GM18868 (cell line): Measurements from ENCODE around the gene PTX3.

ENCODE experiments used
- ATAC-seq: cut with Tn5 transposase; IDR thresholded peaks from one replicate; pipeline ENCODE4 v1.9.1; 2021; ENCODE audit warnings: mild to moderate bottlenecking, moderate library complexity; ENCODE audit not compliant: unreplicated experiment

PTX3 gene

GRCh38 chr3:157436583-157437291 is at the start of gene PTX3:
PTX3 (plus strand) TSS chr3:157436850; CDS start chr3:157436934, 84 bp downstream.
- no peak for ATAC-seq

- ATAC-seq = no peak
Observed at GRCh38 chr3:157387708-157388435, 48.8 kb upstream of the PTX3 start.

- no peak for ATAC-seq
Observed at GRCh38 chr3:157388976-157389375, 47.7 kb upstream of the PTX3 start.

GRCh38 chr3:157390713-157391515 is 45.7 kb upstream of the PTX3 start:
- no peak for ATAC-seq

DNA sequence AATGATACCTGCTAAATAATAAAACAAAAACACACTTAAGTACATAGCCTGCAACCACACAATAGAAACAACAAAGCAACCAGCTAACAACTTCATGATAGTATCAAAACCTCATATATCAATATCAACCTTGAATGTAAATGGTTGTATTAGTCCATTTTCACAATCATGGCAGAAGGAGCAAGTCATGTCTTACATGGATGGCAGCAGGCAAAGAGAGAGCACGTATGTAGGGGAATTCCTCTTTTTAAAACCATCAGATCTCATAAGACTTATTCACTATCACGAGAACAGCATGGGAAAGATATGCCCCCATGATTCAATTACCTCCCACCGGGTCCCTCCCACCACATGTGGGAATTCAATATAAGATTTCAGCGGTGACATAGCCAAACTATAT is 44.5 kb upstream of the PTX3 start:
- no peak for ATAC-seq

- no peak for ATAC-seq
Observed at GRCh38 chr3:157393113-157393512, 43.5 kb upstream of the PTX3 start.

- ATAC-seq = no peak
Observed at GRCh38 chr3:157394411-157394810, 42.2 kb upstream of the PTX3 start.

DNA sequence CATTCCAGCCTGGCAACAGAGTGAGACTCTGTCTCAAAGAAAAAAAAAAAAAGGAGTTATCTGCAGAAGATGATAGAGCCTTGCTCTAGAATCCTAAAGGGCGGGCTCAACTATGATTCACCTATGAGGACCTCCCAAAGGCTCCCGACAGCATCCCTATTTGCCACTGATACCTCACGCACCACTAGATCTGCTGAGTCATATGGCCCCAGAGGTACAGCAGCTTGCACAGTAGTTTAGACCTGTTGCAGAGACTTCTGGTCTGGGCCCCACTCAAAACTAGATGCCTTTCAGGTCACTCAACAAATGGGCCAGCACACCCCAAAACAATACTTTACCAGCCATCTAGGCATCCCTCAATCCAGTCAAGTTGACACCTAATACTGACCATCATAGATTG is 38.1 kb upstream of the PTX3 start:
- no peak for ATAC-seq

DNA sequence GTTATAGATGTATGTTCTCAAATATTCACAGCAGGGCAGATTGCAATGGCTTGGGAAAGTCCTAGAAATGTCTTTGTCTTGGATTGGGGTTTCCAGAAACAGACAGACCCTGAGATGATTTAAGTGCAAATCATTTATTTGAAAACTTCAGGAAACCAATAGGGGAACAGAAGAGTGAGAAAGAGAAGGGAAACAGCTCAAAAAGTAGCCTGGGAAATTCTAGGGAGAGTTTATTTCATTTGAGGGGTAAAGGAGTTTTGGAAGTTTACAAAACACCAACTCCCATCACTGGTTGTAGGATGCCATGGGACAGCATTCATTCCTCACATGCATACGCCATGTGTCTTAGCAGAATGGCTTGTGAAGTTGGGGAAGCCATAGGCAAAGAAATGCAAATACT is 32.3 kb upstream of the PTX3 start:
- no peak for ATAC-seq

GRCh38 chr3:157405457-157405856 is 31.2 kb upstream of the PTX3 start:
- no peak for ATAC-seq

- no peak for ATAC-seq
Observed at GRCh38 chr3:157406394-157406793, 30.3 kb upstream of the PTX3 start.

GRCh38 chr3:157407769-157408168 is 28.9 kb upstream of the PTX3 start:
- ATAC-seq = no peak

DNA sequence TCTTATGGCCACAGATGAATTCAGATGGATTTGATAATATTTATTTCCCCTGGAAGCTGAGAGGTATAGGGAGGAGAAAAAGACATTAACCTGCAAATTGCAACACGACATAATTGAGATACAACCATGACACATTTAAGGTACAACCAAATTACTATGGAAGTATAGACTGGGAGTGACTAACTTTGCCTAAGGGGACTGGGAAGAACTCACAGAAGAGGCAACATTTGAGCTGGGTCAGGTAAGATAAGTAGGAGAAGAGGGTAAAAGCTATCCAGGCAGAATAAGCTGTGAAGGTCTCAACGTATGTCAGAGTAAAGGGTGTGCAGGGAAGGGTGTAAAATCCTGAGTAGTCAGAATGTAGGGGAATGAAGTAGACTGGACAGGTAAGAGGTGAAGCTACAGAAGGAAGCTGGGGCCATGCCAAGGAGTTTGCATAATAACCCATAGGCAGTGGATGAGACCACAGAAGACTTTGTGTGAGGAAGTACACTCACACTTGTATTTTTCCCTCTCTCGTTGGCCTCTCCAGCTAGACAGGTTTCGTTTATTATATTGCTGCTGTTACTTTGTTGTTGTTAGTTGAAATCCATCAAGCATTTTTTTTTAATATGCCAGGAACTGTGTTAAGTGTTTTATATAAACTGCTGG is 28.0 kb upstream of the PTX3 start:
- no peak for ATAC-seq

- no peak for ATAC-seq
Observed at GRCh38 chr3:157409516-157409915, 27.1 kb upstream of the PTX3 start.

DNA sequence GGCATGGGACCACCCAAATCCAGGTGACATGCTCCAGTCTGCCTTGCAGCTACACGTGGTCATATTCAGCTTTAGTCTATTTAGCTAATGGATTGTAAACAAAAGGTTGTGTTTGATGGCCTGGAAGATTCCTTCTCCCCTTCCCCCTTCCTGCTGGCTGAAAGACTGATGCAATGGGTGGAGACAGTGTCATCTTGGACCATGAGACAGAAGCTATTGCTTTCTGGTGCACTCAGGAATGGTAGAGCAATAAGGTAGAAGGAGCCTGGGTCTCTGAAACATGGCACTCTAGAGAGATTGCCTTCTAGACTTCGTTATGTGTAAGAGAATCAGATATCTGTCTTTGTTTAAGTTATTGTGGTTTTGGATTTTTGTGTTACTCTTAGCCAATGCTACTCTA is 25.7 kb upstream of the PTX3 start:
- ATAC-seq = no peak

GRCh38 chr3:157412323-157412855 is 24.3 kb upstream of the PTX3 start:
- no peak for ATAC-seq

DNA sequence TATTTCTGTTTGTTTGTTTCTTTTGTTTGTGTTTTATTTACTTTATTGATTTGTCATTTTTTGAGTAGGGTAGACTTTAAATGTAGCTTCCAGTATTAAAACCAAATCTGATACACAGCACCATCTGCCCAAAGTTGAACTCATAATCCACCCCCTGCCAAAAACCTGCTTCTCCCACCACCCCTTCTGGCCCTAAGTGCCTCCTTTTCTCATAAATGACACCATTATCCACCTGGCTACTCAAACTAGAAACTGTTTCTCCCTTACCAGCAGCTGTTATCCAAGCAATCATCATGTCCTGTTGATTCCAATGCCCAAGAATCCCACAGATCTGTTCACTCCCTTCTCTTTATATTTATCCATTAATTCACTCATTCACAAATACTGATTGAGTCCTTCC is 21.8 kb upstream of the PTX3 start:
- no peak for ATAC-seq

DNA sequence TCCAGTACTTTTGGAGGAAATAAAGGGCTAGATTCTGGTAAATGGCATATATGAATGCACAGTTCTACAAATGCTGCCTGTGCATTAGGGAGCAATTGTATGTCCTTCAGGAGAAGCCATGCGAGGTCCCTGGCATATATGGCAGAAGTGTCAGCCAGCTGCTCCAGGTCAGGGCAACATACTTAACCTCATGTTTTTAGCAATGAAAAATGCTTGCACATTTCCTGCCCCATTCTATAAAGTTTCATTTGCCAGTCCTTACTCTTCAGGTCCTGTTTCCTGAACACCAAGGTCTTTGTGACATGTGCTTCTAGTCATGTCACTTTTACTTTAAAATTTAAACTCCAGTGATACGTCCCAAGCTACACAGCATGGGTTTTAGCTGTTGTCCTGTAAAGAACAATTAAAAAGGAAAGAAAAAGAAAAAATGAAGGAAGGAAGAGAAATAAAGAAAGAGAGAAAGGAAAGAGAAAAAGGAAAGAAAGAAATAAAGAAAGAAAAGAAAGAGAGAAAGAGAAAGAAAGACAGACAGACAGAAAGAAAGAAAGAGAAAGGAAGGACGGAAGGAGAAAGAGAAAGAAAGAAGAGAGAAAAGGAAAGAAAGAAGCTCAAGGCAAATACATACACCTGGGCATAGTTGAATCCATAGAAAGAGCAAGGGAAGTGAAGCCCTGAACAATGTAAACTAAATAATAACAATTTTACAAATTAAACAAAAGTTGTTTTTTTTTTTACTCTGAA is 20.1 kb upstream of the PTX3 start:
- no peak for ATAC-seq

GRCh38 chr3:157417247-157417646 is 19.4 kb upstream of the PTX3 start:
- no peak for ATAC-seq

- ATAC-seq = no peak
Observed at GRCh38 chr3:157418104-157418503, 18.5 kb upstream of the PTX3 start.
